Tibial nerve (tissue), 4 donors: ENCODE measurements around the gene SEMA3A.

Source experiments
- EP300 ChIP-seq, 2 donors: sonication (generic); formaldehyde crosslinking; IDR thresholded peaks; one replicate each; pipeline ENCODE4 v1.6.1; 2017; ENCODE audit warnings: antibody characterized with exemption in 2 of 2, mild to moderate bottlenecking in 1 of 2
- POLR2A ChIP-seq, 2 donors: fragments of 450-650 bp; IDR thresholded peaks; one replicate each; pipeline ENCODE4 v1.6.1; 2017; ENCODE audit warnings: antibody characterized with exemption in 2 of 2, mild to moderate bottlenecking in 2 of 2, moderate library complexity in 2 of 2
- TF ChIP-seq, protein P1 (sequence below), 5 experiments: fragments of 200-600 bp in 3 of 5; fragments of 450-650 bp in 2 of 5; sonication (generic) in 3 of 5; IDR thresholded peaks; one replicate each; pipeline ENCODE4 v1.5.1; 2016 to 2019; ENCODE audit warnings: antibody characterized with exemption in 5 of 5, mild to moderate bottlenecking in 3 of 5, moderate library complexity in 2 of 5

DNA sequence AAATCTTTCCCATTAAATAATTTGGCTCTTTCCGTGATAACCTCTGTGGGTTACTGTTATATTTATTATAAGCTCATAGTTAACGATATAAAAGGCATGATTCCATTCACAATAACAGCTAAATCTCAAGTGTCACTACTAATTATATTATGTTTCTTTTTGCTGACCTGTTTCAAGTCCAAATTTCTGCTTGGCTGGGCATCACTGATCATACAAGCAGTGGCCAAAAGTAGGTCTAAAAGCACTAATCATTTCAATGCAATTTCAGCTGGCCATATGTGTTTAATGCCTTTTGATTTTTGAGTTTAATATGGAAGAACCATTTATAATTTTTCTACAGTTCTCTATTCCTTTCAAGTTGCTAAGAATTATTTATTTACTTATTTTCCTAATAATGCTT is 110.7 kb downstream of the SEMA3A start:
- no peak for TF ChIP-seq POLR2A (IDR thresholded peaks at IDR 0.05)
- TF ChIP-seq, protein P1, sequence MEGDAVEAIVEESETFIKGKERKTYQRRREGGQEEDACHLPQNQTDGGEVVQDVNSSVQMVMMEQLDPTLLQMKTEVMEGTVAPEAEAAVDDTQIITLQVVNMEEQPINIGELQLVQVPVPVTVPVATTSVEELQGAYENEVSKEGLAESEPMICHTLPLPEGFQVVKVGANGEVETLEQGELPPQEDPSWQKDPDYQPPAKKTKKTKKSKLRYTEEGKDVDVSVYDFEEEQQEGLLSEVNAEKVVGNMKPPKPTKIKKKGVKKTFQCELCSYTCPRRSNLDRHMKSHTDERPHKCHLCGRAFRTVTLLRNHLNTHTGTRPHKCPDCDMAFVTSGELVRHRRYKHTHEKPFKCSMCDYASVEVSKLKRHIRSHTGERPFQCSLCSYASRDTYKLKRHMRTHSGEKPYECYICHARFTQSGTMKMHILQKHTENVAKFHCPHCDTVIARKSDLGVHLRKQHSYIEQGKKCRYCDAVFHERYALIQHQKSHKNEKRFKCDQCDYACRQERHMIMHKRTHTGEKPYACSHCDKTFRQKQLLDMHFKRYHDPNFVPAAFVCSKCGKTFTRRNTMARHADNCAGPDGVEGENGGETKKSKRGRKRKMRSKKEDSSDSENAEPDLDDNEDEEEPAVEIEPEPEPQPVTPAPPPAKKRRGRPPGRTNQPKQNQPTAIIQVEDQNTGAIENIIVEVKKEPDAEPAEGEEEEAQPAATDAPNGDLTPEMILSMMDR (IDR thresholded peaks at IDR 0.05): no peak
- no peak for TF ChIP-seq EP300 (IDR thresholded peaks at IDR 0.05)
